HUES64 (cell line): ENCODE measurements around the gene C1QC.

Source experiments
- H3K27ac ChIP-seq: 2 replicates; pipeline ENCODE4 v1.7.0; 2013; ENCODE audit warnings: low read depth, low read length, inconsistent platforms
- H3K27me3 ChIP-seq: 2 replicates; pipeline ENCODE4 v1.6.1; 2013; ENCODE audit warnings: mild to moderate bottlenecking, low read length; ENCODE audit not compliant: insufficient read depth
- H3K36me3 ChIP-seq: 2 replicates; pipeline ENCODE4 v1.6.1; 2013; ENCODE audit warnings: mild to moderate bottlenecking, low read length; ENCODE audit not compliant: insufficient read depth
- H3K4me1 ChIP-seq: 2 replicates; pipeline ENCODE4 v1.6.1; 2013; ENCODE audit warnings: mild to moderate bottlenecking, low read length, moderate library complexity; ENCODE audit not compliant: insufficient read depth
- H3K4me3 ChIP-seq: 2 replicates; pipeline ENCODE4 v1.5.1; 2013; ENCODE audit warnings: mild to moderate bottlenecking, low read length, moderate library complexity
- H3K9ac ChIP-seq: 2 replicates; pipeline ENCODE4 v1.6.1; 2013; ENCODE audit warnings: mild to moderate bottlenecking, low read depth, low read length
- H3K9me3 ChIP-seq: 2 replicates; pipeline ENCODE4 v1.6.1; 2013; ENCODE audit warnings: low read depth, low read length; ENCODE audit not compliant: insufficient read depth
- WGBS: fragments of 150-250, 120-280 bp; methylation state at CpG from one replicate; pipeline ENCODE4 v1.1.7; 2013; ENCODE audit warnings: missing lambda C conversion rate; 5-methylcytosine and 5-hydroxymethylcytosine counted together

The C1QC gene

DNA sequence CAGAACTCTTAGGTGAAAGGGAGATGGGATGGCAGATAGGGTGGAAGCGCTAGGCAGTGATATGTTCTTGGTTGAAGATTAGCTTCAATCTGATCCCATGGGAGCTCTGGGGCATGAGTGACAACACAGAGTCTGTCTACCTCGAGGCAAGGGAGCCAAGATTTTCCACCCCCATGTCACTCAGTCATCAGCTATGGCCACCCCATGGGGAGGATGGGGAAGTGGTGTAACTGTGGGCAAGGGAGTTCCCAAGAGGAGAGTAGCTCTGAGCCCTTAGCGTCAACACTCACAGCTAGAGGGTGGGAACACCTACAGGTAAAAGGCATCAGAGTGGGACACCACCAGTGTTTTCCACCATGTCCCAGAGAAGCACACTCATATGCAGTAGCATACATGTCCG, 37.3 kb upstream of the C1QC start:
- Histone ChIP-seq H3K27ac (no peak overlapping the region), H3K36me3 (no peaks in the 10 kb centered on the region), H3K9me3 (no peaks in the 10 kb centered on the region), H3K4me3 (no peak overlapping the region), H3K4me1 (0 out of 2 replicates have a peak, but pooled peaks cover 3% of the 10 kb centered on the region), H3K9ac (no peak overlapping the region), H3K27me3 (peaks cover 12% of the 10 kb centered on the region)
- WGBS = 51% methylated on average over 3 of the region's 4 CpGs

DNA sequence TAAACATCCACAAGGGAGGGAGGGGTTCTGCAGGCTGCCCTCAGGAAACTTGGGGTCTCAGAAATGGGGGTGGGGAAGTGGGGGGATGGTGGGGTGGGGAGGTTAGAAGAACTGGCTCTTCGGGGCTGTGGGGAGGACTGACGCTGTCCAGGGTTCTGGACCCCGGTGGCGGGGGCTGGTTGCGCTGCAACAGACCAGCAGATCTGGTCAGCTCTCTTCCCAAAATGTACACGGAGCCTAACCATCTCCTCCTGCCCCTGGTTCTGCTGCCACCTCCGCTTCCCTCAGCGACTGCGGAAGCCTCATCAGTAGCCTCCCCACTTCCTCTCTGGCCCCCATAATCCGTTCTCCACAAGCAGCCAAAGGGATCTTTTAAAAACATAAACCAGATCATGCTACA, 36.3 kb upstream of the C1QC start:
- 11% methylated on average over 10 of the region's 10 CpGs for WGBS
- Histone ChIP-seq H3K9me3 (no peaks in the 10 kb centered on the region), H3K9ac (no peak overlapping the region), H3K4me1 (0 out of 2 replicates have a peak, but pooled peaks cover 3% of the 10 kb centered on the region), H3K36me3 (no peaks in the 10 kb centered on the region), H3K27me3 (peaks cover 12% of the 10 kb centered on the region), H3K4me3 (no peak overlapping the region), H3K27ac (no peak overlapping the region)

DNA sequence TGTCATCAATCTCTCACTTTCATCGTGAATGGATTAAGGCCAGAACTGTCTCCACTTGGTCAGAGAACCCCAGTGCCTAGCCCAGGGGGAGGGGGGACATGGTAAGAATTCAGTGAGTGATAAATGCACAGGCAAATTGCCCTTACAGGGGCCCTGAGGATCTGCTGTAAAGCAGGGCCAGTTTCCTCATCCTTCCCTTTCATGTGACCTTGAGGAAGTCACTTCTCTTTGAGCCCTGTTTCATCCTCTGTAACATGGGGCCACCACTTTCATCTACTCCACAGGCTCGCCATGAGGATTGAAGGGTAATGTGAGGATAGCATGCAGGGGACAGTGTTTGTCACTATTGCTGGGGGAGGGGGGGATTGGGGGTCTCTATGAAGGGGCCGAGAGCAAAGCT, 35.1 kb upstream of the C1QC start:
- Histone ChIP-seq H3K4me3 (no peak overlapping the region), H3K27me3 (peaks cover 12% of the 10 kb centered on the region), H3K4me1 (0 out of 2 replicates have a peak, but pooled peaks cover 3% of the 10 kb centered on the region), H3K36me3 (no peaks in the 10 kb centered on the region), H3K27ac (no peak overlapping the region), H3K9ac (no peak overlapping the region), H3K9me3 (no peaks in the 10 kb centered on the region)
- WGBS = 78% methylated on average over 3 of the region's 3 CpGs

DNA sequence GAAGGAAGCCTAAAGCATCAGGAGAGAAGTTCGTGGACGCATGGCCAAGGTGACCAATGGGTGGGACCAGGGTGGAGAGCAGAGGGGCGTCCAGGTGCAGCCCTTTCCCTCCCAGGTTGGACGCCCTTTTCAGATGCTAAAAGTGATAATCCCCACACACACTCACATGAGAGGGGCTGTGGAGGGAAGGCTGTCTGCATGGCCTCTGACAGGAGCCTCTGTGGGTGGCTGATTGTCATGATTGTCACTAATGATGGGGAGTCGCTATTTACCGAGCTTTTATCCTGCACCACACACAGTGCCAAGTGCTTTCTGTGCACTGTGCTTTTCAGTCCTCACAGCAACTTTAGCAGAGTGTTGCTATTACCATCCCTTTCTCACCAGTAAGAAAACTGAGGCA, 34.1 kb upstream of the C1QC start:
- H3K9ac ChIP-seq = no peak overlapping the region
- 26% methylated on average over 4 of the region's 6 CpGs for WGBS
- no peak overlapping the region for H3K27ac ChIP-seq
- H3K9me3 ChIP-seq = no peaks in the 10 kb centered on the region
- no peak overlapping the region for H3K4me3 ChIP-seq
- H3K4me1 ChIP-seq = 0 out of 2 replicates have a peak, but pooled peaks cover 3% of the 10 kb centered on the region
- H3K36me3 ChIP-seq = no peaks in the 10 kb centered on the region
- H3K27me3 ChIP-seq = peaks cover 12% of the 10 kb centered on the region

DNA sequence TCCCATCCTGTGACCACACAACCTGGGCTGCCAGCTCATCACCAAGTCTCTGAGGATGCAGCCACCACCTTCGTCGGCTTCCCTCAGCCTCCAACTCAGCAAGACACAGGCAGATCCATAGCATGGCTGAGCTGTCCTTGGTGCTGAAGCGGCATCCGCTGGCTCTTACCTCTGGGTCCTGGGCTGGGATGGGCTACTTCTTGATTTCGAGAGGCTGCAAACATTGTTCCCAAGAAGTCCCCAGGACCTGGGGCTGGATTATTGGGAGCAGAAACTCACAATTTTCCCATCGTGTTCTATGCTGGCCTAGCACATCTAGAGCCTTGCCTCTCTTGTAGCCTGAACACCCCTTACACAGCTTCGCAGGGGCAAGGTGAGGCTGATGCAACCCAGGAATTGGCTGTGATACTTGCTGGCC, 31.9 kb upstream of the C1QC start:
- Histone ChIP-seq H3K4me1 (0 out of 2 replicates have a peak, but pooled peaks cover 3% of the 10 kb centered on the region), H3K36me3 (no peaks in the 10 kb centered on the region), H3K9ac (no peak overlapping the region), H3K27ac (no peak overlapping the region), H3K27me3 (peaks cover 12% of the 10 kb centered on the region), H3K4me3 (no peak overlapping the region), H3K9me3 (no peaks in the 10 kb centered on the region)
- WGBS = 27% methylated on average over 7 of the region's 7 CpGs

DNA sequence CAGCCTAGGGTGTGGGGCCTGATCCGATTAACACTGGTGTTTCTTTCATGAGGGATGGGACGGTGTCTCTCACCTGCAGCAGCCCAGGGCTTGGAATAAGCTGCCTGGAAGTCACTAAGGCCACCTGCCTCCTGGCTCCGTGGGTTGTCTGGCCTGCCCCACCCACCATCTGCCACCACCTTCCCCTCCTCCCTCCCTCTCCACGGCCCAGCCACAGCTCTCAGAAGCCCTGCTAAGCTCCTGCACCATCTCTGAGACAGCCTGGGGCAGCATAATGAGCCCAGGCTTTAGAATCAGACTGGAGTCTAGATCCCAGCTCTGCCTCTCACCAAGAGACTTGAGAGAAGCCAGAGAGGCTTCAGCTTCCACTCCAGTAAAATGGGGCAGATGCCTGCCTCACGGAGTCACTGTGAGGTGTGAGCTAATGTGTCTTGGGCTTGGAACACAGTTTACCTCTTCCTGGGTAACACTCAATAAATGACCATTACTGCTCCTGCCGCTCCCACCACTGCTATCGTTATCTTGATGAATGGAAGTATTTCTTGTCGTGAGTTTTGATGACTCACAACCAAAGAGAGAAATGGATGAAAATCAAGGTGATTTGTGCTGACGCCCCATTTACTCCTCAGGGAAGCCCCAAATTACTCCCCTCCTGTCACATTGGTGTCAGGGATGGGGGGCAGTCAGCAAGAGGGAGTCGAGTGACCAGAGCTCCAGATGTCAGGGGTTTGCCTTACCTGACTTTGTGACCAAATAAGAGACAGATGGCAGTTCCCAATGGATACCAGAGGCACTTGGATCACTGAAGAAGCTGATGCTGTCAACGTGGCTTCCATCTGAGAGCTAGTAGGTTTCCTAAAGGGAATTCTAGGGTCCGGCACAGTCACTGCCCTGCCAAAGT, 30.5 kb upstream of the C1QC start:
- Histone ChIP-seq H3K36me3 (no peaks in the 10 kb centered on the region), H3K27ac (no peak overlapping the region), H3K27me3 (peaks cover 5% of the 10 kb centered on the region; the same call in 1 of the 2 replicates), H3K4me1 (0 out of 2 replicates have a peak, but pooled peaks cover 3% of the 10 kb centered on the region), H3K4me3 (no peak overlapping the region), H3K9ac (no peak overlapping the region), H3K9me3 (no peaks in the 10 kb centered on the region)
- WGBS = 67% methylated on average over 12 of the region's 12 CpGs

DNA sequence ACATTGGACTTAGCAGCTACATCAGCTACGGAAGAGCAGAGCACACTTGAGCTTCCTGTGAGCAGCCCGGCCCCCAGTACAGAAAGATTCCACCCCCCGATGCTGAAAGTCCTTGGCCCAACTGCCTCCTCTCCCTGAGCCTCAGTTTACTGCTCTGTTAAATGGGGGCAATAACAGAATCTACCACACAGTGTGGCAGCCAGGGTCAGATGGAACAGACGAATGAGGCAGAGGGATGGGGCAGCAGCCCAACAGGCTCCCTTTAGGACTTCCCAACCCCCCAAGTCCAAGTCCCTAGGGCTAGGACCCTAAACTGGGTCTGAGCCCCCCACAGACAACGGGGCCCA, 29.9 kb upstream of the C1QC start:
- Histone ChIP-seq H3K9ac (no peak overlapping the region), H3K27ac (no peak overlapping the region), H3K36me3 (no peaks in the 10 kb centered on the region), H3K4me1 (0 out of 2 replicates have a peak, but pooled peaks cover 3% of the 10 kb centered on the region), H3K4me3 (no peak overlapping the region), H3K9me3 (no peaks in the 10 kb centered on the region), H3K27me3 (no peaks in the 10 kb centered on the region; the same call in 1 of the 2 replicates)
- WGBS = 86% methylated on average over 5 of the region's 5 CpGs

DNA sequence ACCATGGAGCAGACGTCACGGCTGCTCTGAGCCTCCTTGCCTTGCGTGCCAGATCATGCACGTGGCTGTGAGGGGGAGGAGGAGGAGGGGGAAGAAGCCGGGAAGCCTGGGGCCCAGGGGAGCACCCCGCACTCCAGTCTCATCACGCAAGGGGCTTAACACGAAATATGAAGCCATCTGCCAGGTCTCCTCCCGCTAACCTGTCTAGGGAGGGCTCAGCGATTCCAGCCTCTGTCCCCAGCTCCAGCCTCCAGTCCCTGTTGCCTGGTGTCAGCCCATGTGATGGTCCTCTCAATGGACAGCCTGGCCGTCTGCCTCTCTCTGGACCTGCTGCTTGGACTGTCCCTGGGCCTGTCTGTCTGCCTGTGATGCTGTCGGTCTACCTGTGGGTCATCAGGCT, 29.5 kb upstream of the C1QC start:
- Histone ChIP-seq H3K4me3 (no peak overlapping the region), H3K27me3 (no peaks in the 10 kb centered on the region; the same call in 1 of the 2 replicates), H3K9ac (no peak overlapping the region), H3K27ac (no peak overlapping the region), H3K36me3 (no peaks in the 10 kb centered on the region), H3K9me3 (no peaks in the 10 kb centered on the region), H3K4me1 (0 out of 2 replicates have a peak, but pooled peaks cover 3% of the 10 kb centered on the region)
- WGBS = 77% methylated on average over 12 of the region's 12 CpGs

DNA sequence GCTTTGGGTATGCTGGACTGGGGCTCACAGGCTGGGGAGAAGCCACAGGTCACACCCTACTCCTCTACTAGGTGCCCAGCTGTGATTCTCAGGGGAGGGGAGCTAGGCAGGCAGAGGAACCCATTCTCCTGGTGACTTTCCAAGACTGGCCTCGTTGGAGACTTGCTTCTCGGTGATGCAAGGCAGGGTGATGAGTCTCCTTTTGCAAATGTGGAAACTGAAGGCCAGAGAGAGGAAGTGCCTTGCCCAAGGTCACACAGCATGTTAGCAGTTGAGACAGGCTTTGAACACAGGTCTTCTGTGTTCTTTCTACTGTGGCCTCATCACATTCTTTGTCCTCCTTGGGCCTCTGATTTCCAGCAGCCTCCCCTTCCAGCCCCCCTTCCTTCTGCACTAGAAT, 27.5 kb upstream of the C1QC start:
- no peaks in the 10 kb centered on the region for H3K36me3 ChIP-seq
- no peaks in the 10 kb centered on the region for H3K4me1 ChIP-seq
- no peak overlapping the region for H3K9ac ChIP-seq
- 88% methylated on average over 2 of the region's 2 CpGs for WGBS
- no peak overlapping the region for H3K4me3 ChIP-seq
- H3K27me3 ChIP-seq = no peaks in the 10 kb centered on the region
- no peaks in the 10 kb centered on the region for H3K9me3 ChIP-seq
- H3K27ac ChIP-seq = no peak overlapping the region

DNA sequence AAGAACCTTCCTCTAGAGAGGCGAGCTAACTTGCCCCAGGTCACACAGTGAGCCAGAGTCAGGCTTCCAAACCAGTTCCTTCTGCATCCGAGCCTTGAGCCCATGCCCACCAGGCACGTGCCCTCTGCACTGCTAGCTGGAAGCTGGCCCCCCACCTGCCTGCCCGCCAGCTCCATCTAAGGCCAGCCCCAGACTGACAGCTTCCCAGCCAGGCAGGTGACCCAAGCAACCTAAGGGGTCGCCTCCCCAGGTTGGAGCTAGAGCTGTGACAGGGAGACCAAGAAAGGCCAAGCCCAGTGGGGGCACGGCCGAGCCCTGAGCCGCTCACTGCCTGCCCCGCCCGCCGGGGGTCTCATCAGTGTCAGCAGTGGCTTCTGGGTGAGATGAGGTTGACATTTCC, 26.9 kb upstream of the C1QC start:
- no peaks in the 10 kb centered on the region for H3K27me3 ChIP-seq
- H3K4me1 ChIP-seq = no peaks in the 10 kb centered on the region

DNA sequence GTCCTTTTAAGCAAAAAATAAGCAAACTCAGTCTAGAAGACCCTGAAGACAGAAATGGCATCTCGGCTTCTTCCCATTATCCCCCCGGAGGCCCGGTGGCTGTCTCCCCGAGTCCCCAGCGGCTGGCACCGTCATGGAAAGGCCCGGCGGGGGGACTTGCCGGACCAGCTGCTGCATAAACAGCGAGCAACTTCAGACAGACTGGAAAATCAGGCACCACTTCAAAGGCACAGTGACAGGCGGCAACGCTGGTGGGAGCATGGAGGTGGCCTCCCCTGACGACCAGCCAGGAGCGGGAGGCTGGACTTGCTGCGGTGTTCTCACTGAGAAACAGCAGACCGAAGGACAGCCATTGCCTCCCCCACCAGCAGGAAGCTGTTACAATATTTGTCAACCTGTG, 25.4 kb upstream of the C1QC start:
- Histone ChIP-seq H3K9ac (no peak overlapping the region), H3K27ac (no peak overlapping the region), H3K36me3 (no peaks in the 10 kb centered on the region), H3K4me3 (no peak overlapping the region), H3K27me3 (no peaks in the 10 kb centered on the region; the same call in 1 of the 2 replicates), H3K9me3 (no peaks in the 10 kb centered on the region), H3K4me1 (no peaks in the 10 kb centered on the region)
- WGBS = 71% methylated on average over 16 of the region's 16 CpGs

More for the DNA sequence above, 26.9 kb upstream of the C1QC start:
- H3K36me3 ChIP-seq = no peaks in the 10 kb centered on the region
- no peak overlapping the region for H3K4me3 ChIP-seq
- WGBS = 86% methylated on average over 11 of the region's 11 CpGs
- H3K27ac ChIP-seq = no peak overlapping the region
- no peaks in the 10 kb centered on the region for H3K9me3 ChIP-seq
- H3K9ac ChIP-seq = no peak overlapping the region
